T-cell (primary cell): ENCODE results near the gene SELE. TPM values are rescaled to one million over a fixed set of nuclear protein-coding genes. Genes with fewer than 3 reads are reported as not detected.

Source experiments
- ATAC-seq, 4 experiments: fragments of 200-7000 bp in 3 of 4; fragments of 150-1000 bp in 1 of 4; cut with Tn5 transposase; replicated peaks in 1 of 4; 1 replicate in 3 of 4; 2 replicates in 1 of 4; pipeline ENCODE4 v1.10.0; 2021; ENCODE audit warnings: moderate library complexity in 3 of 4, mild to moderate bottlenecking in 2 of 4, moderate number of reproducible peaks in 1 of 4
- CTCF ChIA-PET, 2 donors: fragments of 300-600 bp; sonication (Branson Sonifier 250); formaldehyde crosslinking; loops; one replicate each; lab custom pipeline; 2022; ENCODE audit warnings: antibody characterized with exemption in 2 of 2; lab: Charles Lee
- POLR2A ChIA-PET, 2 donors: fragments of 300-600 bp; sonication (Branson Sonifier 250); formaldehyde crosslinking; loops; one replicate each; lab custom pipeline; 2022; ENCODE audit warnings: antibody characterized with exemption in 2 of 2; lab: Charles Lee
- DNase-seq, 35 experiments: peaks; one replicate each; pipeline versions ENCODE4 v3.0.0 to v3.0.0-alpha.2; 2013 to 2023
- H3K27ac ChIP-seq: one replicate; pipeline ENCODE4 v1.5.1; 2013; ENCODE audit warnings: low read length
- H3K27me3 ChIP-seq, 2 experiments: replicated peaks in 1 of 2; 1 replicate in 1 of 2; 2 replicates in 1 of 2; pipeline versions ENCODE4 v1.6.1 to v1.7.0; 2013; ENCODE audit warnings: low read length in 1 of 2, mixed read lengths in 1 of 2; ENCODE audit not compliant: control insufficient read depth in 2 of 2, insufficient read depth in 2 of 2; ENCODE audit errors: extremely low read depth in 1 of 2
- H3K36me3 ChIP-seq, 2 donors: 1 replicate in 1 of 2; 2 replicates in 1 of 2; pipeline versions ENCODE4 v1.6.1 to v1.7.0; 2013; ENCODE audit warnings: low read length in 1 of 2; ENCODE audit not compliant: control insufficient read depth in 2 of 2, insufficient read depth in 1 of 2; ENCODE audit errors: extremely low read depth in 1 of 2
- H3K4me1 ChIP-seq, 2 experiments: 1 replicate in 1 of 2; 2 replicates in 1 of 2; pipeline versions ENCODE4 v1.6.1 to v1.7.0; 2013; ENCODE audit warnings: low read length in 2 of 2, mixed read lengths in 1 of 2; ENCODE audit not compliant: insufficient read depth in 2 of 2, control insufficient read depth in 1 of 2; ENCODE audit errors: extremely low read depth in 1 of 2
- H3K4me3 ChIP-seq, 2 donors: 1 replicate in 1 of 2; 2 replicates in 1 of 2; pipeline versions ENCODE4 v1.5.1 to v1.7.0; 2013; ENCODE audit warnings: mild to moderate bottlenecking in 2 of 2, low read length in 1 of 2, moderate library complexity in 1 of 2; ENCODE audit not compliant: control insufficient read depth in 1 of 2; ENCODE audit errors: extremely low read depth in 1 of 2
- H3K9me3 ChIP-seq: 2 replicates; pipeline ENCODE4 v1.7.0; 2013
- H3K27ac Mint-ChIP-seq, 2 donors: one replicate each; pipeline ENCODE4 v1.8.0; 2020 to 2021; ENCODE audit warnings: mild to moderate bottlenecking in 2 of 2, mixed read lengths in 2 of 2
- H3K27me3 Mint-ChIP-seq, 2 donors: one replicate each; pipeline ENCODE4 v1.8.0; 2021 to 2022; ENCODE audit warnings: mixed read lengths in 2 of 2
- H3K36me3 Mint-ChIP-seq: one replicate; pipeline ENCODE4 v1.8.0; 2021; ENCODE audit warnings: mixed read lengths
- H3K4me1 Mint-ChIP-seq, 3 donors: one replicate each; pipeline ENCODE4 v1.8.0; 2020 to 2022; ENCODE audit warnings: mixed read lengths in 3 of 3, mild to moderate bottlenecking in 1 of 3
- H3K4me3 Mint-ChIP-seq, 3 donors: one replicate each; pipeline ENCODE4 v1.8.0; 2020 to 2022; ENCODE audit warnings: mild to moderate bottlenecking in 3 of 3, mixed read lengths in 3 of 3, moderate library complexity in 3 of 3
- H3K9me3 Mint-ChIP-seq, 3 donors: one replicate each; pipeline ENCODE4 v1.8.0; 2020 to 2022; ENCODE audit warnings: mixed read lengths in 3 of 3
- WGBS: methylation state at CpG from one replicate; pipeline ENCODE4 v1.1.5; 2013; ENCODE audit warnings: missing lambda C conversion rate; ENCODE audit not compliant: insufficient coverage; 5-methylcytosine and 5-hydroxymethylcytosine counted together
- total RNA-seq, 35 experiments: library from RNA in 6 of 35; stranded (reverse) in 6 of 35; fragments of 120-200 nt in 1 of 35; gene quantifications; one replicate each; pipeline versions ENCODE4 v1.2.1 to v1.2.4 and lab custom pipeline; 2013 to 2026

The SELE gene
- total RNA-seq, 5 donors from 2014 or later (not counting 1 experiment from before 2014, with no cell fraction given): not detected

- H3K9me3 Mint-ChIP-seq: no peaks in the 10 kb centered on the region
- peak in 27 of 35 experiments; percentile 14 to 69 (median 32) for DNase-seq
- Histone ChIP-seq H3K27ac (peak overlapping the region; percentile 50), H3K36me3 (peaks cover 1 to 45% of the 10 kb centered on the region in 2 donors), H3K4me3 (peak overlapping the region; percentile 59 to 76), H3K27me3 (no peaks in the 10 kb centered on the region), H3K4me1 (peaks cover 14 to 52% of the 10 kb centered on the region in 2 experiments), H3K9me3 (no peaks in the 10 kb centered on the region)
- peak; percentile 48 to 68 (median 50) for ATAC-seq
- no peaks in the 10 kb centered on the region for H3K27me3 Mint-ChIP-seq
- peak overlapping the region; percentile 99 to 100 for H3K27ac Mint-ChIP-seq
- POLR2A ChIA-PET: interaction anchor here in 1 of 2 donors (0.6 to 1.4 kb wide), 3 partner anchors 11 to 122 kb away, joined by 3 to 6 read pairs (median 4); partner anchors contain the start of gene F5
- peak overlapping the region; percentile 88 to 98 (median 91) for H3K4me3 Mint-ChIP-seq
- peaks cover 56 to 71% (median 65%) of the 10 kb centered on the region in 3 donors for H3K4me1 Mint-ChIP-seq
- H3K36me3 Mint-ChIP-seq: peaks cover 60% of the 10 kb centered on the region
- 23% methylated on average over 5 of the region's 9 CpGs for WGBS
- CTCF ChIA-PET: interaction anchor here (0.5 to 5.0 kb wide), 11 partner anchors 11 to 122 kb away, joined by 3 to 38 read pairs (median 6); partner anchors contain the start of gene F5 (in 2 of the 2)
Observed at GRCh38 chr1:169707912-169708604, 25.8 kb downstream of the SELE start.

GRCh38 chr1:169704797-169705196 is 29.1 kb downstream of the SELE start:
- no CpG with 5 or more reads among the region's 2 CpGs for WGBS
- ATAC-seq (no peak), DNase-seq (no peak)
- H3K9me3 ChIP-seq: no peaks in the 10 kb centered on the region
- Mint-ChIP-seq H3K9me3 (no peaks in the 10 kb centered on the region), H3K27me3 (no peaks in the 10 kb centered on the region), H3K36me3 (peaks cover 79% of the 10 kb centered on the region), H3K27ac (peak overlapping the region; percentile 92 to 95), H3K4me3 (peak overlapping the region; percentile 80 to 98 (median 91)), H3K4me1 (peaks cover 80 to 88% (median 85%) of the 10 kb centered on the region in 3 donors)
- peaks cover 10 to 66% of the 10 kb centered on the region in 2 donors for H3K36me3 ChIP-seq
- H3K27me3 ChIP-seq: no peaks in the 10 kb centered on the region
- ChIA-PET CTCF (interaction anchor here (0.5 to 3.7 kb wide), 7 partner anchors 9 to 119 kb away, joined by 3 to 26 read pairs (median 4); partner anchors contain the start of gene F5 (in 1 of the 2)), POLR2A (interaction anchor here in 1 of 2 donors (0.6 kb wide), 1 partner anchor 85 kb away, joined by 7 read pairs; no protein-coding TSS in a partner anchor)
- peak overlapping the region; percentile 8 for H3K27ac ChIP-seq
- peak overlapping the region in 1 of 2 donors; percentile 23 for H3K4me3 ChIP-seq
- H3K4me1 ChIP-seq: peaks cover 37 to 81% of the 10 kb centered on the region in 2 experiments

- peaks cover 63 to 94% of the 10 kb centered on the region in 2 experiments for H3K4me1 ChIP-seq
- DNase-seq: peak in 1 of 35 experiments; percentile 53
- ChIA-PET CTCF (interaction anchor here (1.3 to 2.2 kb wide), 4 partner anchors 11 to 100 kb away, joined by 5 to 10 read pairs (median 8); no protein-coding TSS in a partner anchor), POLR2A (interaction anchor here (0.5 to 0.7 kb wide), 2 partner anchors 8 to 96 kb away, joined by 3 read pairs; no protein-coding TSS in a partner anchor)
- H3K36me3 ChIP-seq: peaks cover 10 to 72% of the 10 kb centered on the region in 2 donors
- peaks cover 84 to 98% (median 96%) of the 10 kb centered on the region in 3 donors for H3K4me1 Mint-ChIP-seq
- peak overlapping the region; percentile 43 for H3K27ac ChIP-seq
- no peaks in the 10 kb centered on the region for H3K27me3 ChIP-seq
- peak; percentile 57 to 88 (median 68) for ATAC-seq
- WGBS: 75% methylated on average over 1 of the region's 2 CpGs
- H3K9me3 ChIP-seq: no peaks in the 10 kb centered on the region
- H3K36me3 Mint-ChIP-seq: peaks cover 76% of the 10 kb centered on the region
- no peaks in the 10 kb centered on the region for H3K27me3 Mint-ChIP-seq
- H3K4me3 ChIP-seq: peak overlapping the region in 1 of 2 donors; percentile 38
- no peaks in the 10 kb centered on the region for H3K9me3 Mint-ChIP-seq
- H3K4me3 Mint-ChIP-seq: peak overlapping the region; percentile 47 to 91 (median 80)
- H3K27ac Mint-ChIP-seq: peak overlapping the region; percentile 92 to 95
Observed at GRCh38 chr1:169701261-169702005, 32.4 kb downstream of the SELE start.

- peaks cover 67 to 98% (median 96%) of the 10 kb centered on the region in 3 donors for H3K4me1 Mint-ChIP-seq
- Histone ChIP-seq H3K27me3 (no peaks in the 10 kb centered on the region), H3K27ac (peak overlapping the region; percentile 36), H3K4me1 (peaks cover 75 to 94% of the 10 kb centered on the region in 2 experiments), H3K4me3 (peak overlapping the region in 1 of 2 donors; percentile 23), H3K36me3 (peaks cover 10 to 64% of the 10 kb centered on the region in 2 donors), H3K9me3 (no peaks in the 10 kb centered on the region)
- no peaks in the 10 kb centered on the region for H3K27me3 Mint-ChIP-seq
- POLR2A ChIA-PET: interaction anchor here in 1 of 2 donors (0.7 kb wide), 2 partner anchors 9 to 235 kb away, joined by 5 to 12 read pairs; no protein-coding TSS in a partner anchor
- peaks cover 76% of the 10 kb centered on the region for H3K36me3 Mint-ChIP-seq
- no peaks in the 10 kb centered on the region for H3K9me3 Mint-ChIP-seq
- DNase-seq: no peak
- CTCF ChIA-PET: interaction anchor here (1.1 to 1.6 kb wide), 2 partner anchors 13 to 19 kb away, joined by 3 to 4 read pairs; no protein-coding TSS in a partner anchor
- H3K4me3 Mint-ChIP-seq: peak overlapping the region; percentile 44 to 91 (median 51)
- peak overlapping the region; percentile 92 to 95 for H3K27ac Mint-ChIP-seq
- WGBS: no CpG with 5 or more reads among the region's 3 CpGs
- no peak for ATAC-seq
Observed at GRCh38 chr1:169699707-169700106, 34.2 kb downstream of the SELE start.

- ChIA-PET POLR2A (interaction anchor here in 1 of 2 donors (0.7 kb wide), 1 partner anchor 20 kb away, joined by 3 read pairs; no protein-coding TSS in a partner anchor), CTCF (interaction anchor here (1.1 to 1.6 kb wide), 2 partner anchors 13 to 19 kb away, joined by 3 to 4 read pairs; no protein-coding TSS in a partner anchor)
- peak overlapping the region; percentile 44 to 91 (median 51) for H3K4me3 Mint-ChIP-seq
- H3K27me3 ChIP-seq: no peaks in the 10 kb centered on the region
- H3K36me3 ChIP-seq: peaks cover 10 to 60% of the 10 kb centered on the region in 2 donors
- H3K27ac ChIP-seq: peak overlapping the region; percentile 50
- no peaks in the 10 kb centered on the region for H3K9me3 Mint-ChIP-seq
- ATAC-seq (no peak), DNase-seq (no peak)
- 5% methylated on average over 2 of the region's 3 CpGs for WGBS
- peaks cover 59 to 98% (median 96%) of the 10 kb centered on the region in 3 donors for H3K4me1 Mint-ChIP-seq
- peaks cover 69% of the 10 kb centered on the region for H3K36me3 Mint-ChIP-seq
- peak overlapping the region in 1 of 2 donors; percentile 15 for H3K4me3 ChIP-seq
- H3K27ac Mint-ChIP-seq: peak overlapping the region; percentile 92 to 95
- H3K9me3 ChIP-seq: no peaks in the 10 kb centered on the region
- no peaks in the 10 kb centered on the region for H3K27me3 Mint-ChIP-seq
- peaks cover 78 to 94% of the 10 kb centered on the region in 2 experiments for H3K4me1 ChIP-seq
Observed at GRCh38 chr1:169698976-169699375, 34.9 kb downstream of the SELE start.
